ENCODE data around the gene CCDC146.

CCDC146 gene

GRCh38 chr7:77232467-77232866 lies 110.1 kb downstream of the CCDC146 start:
- TF ChIP-seq CTCF (IDR thresholded peaks at IDR 0.05; ENCODE audit: low read depth, low read length) (no peak), MAX (IDR thresholded peaks at IDR 0.05; ENCODE audit: low read depth, low read length) (no peak), POLR2A (IDR thresholded peaks at IDR 0.05; ENCODE audit: extremely low read depth, insufficient read length) (no peak), MYC (IDR thresholded peaks at IDR 0.05; ENCODE audit: low read depth, low read length) (no peak)
- no peak for DNase-seq (ENCODE audit: low read depth)
- H3K4me3 ChIP-seq (ENCODE audit: low read depth, low read length), result no peak overlapping the region

GRCh38 chr7:77235276-77235675 lies 112.9 kb downstream of the CCDC146 start:
- TF ChIP-seq MAX (IDR thresholded peaks at IDR 0.05; ENCODE audit: low read depth, low read length), result no peak
- TF ChIP-seq MYC (IDR thresholded peaks at IDR 0.05; ENCODE audit: low read depth, low read length), result no peak
- TF ChIP-seq POLR2A (IDR thresholded peaks at IDR 0.05; ENCODE audit: extremely low read depth, insufficient read length), result no peak
- TF ChIP-seq CTCF (IDR thresholded peaks at IDR 0.05; ENCODE audit: low read depth, low read length), result no peak
- DNase-seq (ENCODE audit: low read depth), result peak; percentile 53
- no peak overlapping the region for H3K4me3 ChIP-seq (ENCODE audit: low read depth, low read length)

GRCh38 chr7:77238703-77239136 lies 116.3 kb downstream of the CCDC146 start:
- peak; percentile 98 for DNase-seq (ENCODE audit: low read depth)

GRCh38 chr7:77239471-77239870 lies 117.1 kb downstream of the CCDC146 start:
- DNase-seq (ENCODE audit: low read depth), result peak; percentile 77
- no peak for TF ChIP-seq POLR2A (IDR thresholded peaks at IDR 0.05; ENCODE audit: extremely low read depth, insufficient read length)
- TF ChIP-seq MAX (IDR thresholded peaks at IDR 0.05; ENCODE audit: low read depth, low read length), result no peak
- TF ChIP-seq CTCF (IDR thresholded peaks at IDR 0.05; ENCODE audit: low read depth, low read length), result no peak
- no peak for TF ChIP-seq MYC (IDR thresholded peaks at IDR 0.05; ENCODE audit: low read depth, low read length)
- no peak overlapping the region for H3K4me3 ChIP-seq (ENCODE audit: low read depth, low read length)

More at GRCh38 chr7:77238703-77239136, 116.3 kb downstream of the CCDC146 start:
- H3K4me3 ChIP-seq (ENCODE audit: low read depth, low read length), result no peak overlapping the region
- peak; percentile 56; the same call in 1 of the 2 replicates for TF ChIP-seq MAX (IDR thresholded peaks at IDR 0.05; ENCODE audit: low read depth, low read length)
- TF ChIP-seq CTCF (IDR thresholded peaks at IDR 0.05; ENCODE audit: low read depth, low read length), result no peak

- peak; percentile 36 for DNase-seq (ENCODE audit: low read depth)
- no peak for TF ChIP-seq MYC (IDR thresholded peaks at IDR 0.05; ENCODE audit: low read depth, low read length)
- no peak for TF ChIP-seq CTCF (IDR thresholded peaks at IDR 0.05; ENCODE audit: low read depth, low read length)
- no peak for TF ChIP-seq POLR2A (IDR thresholded peaks at IDR 0.05; ENCODE audit: extremely low read depth, insufficient read length)
- TF ChIP-seq MAX (IDR thresholded peaks at IDR 0.05; ENCODE audit: low read depth, low read length), result no peak
- H3K4me3 ChIP-seq (ENCODE audit: low read depth, low read length), result peak overlapping the region; percentile 25
These were observed 119.7 kb downstream of the CCDC146 start for GRCh38 chr7:77242068-77242467.

- no peak for TF ChIP-seq POLR2A (IDR thresholded peaks at IDR 0.05; ENCODE audit: extremely low read depth, insufficient read length)
- TF ChIP-seq MYC (IDR thresholded peaks at IDR 0.05; ENCODE audit: low read depth, low read length), result no peak
- TF ChIP-seq CTCF (IDR thresholded peaks at IDR 0.05; ENCODE audit: low read depth, low read length), result no peak
- TF ChIP-seq MAX (IDR thresholded peaks at IDR 0.05; ENCODE audit: low read depth, low read length), result no peak
- peak; percentile 54 for DNase-seq (ENCODE audit: low read depth)
- peak overlapping the region; percentile 25 for H3K4me3 ChIP-seq (ENCODE audit: low read depth, low read length)
These were observed 120.1 kb downstream of the CCDC146 start for GRCh38 chr7:77242554-77242953.
